Esophagus muscularis mucosa (tissue), 4 donors: ENCODE measurements around the gene ZSWIM1.

ENCODE experiments used
- EP300 ChIP-seq: sonication (generic); formaldehyde crosslinking; IDR thresholded peaks from one replicate; pipeline ENCODE4 v1.6.1; 2017; ENCODE audit warnings: antibody characterized with exemption
- POLR2A ChIP-seq: fragments of 450-650 bp; IDR thresholded peaks from one replicate; pipeline ENCODE4 v1.6.1; 2017; ENCODE audit warnings: antibody characterized with exemption, moderate library complexity, mild to moderate bottlenecking, low read depth
- POLR2AphosphoS5 ChIP-seq, 2 donors: sonication (generic); formaldehyde crosslinking; IDR thresholded peaks; one replicate each; pipeline ENCODE4 v1.6.1; 2017; ENCODE audit warnings: antibody characterized with exemption in 2 of 2
- TF ChIP-seq, protein P1 (sequence below), 3 experiments: fragments of 200-600 bp in 2 of 3; fragments of 450-650 bp in 1 of 3; sonication (generic) in 2 of 3; IDR thresholded peaks; one replicate each; pipeline ENCODE4 v1.5.1; 2017 to 2019; ENCODE audit warnings: antibody characterized with exemption in 3 of 3, mild to moderate bottlenecking in 2 of 3, moderate library complexity in 1 of 3

DNA sequence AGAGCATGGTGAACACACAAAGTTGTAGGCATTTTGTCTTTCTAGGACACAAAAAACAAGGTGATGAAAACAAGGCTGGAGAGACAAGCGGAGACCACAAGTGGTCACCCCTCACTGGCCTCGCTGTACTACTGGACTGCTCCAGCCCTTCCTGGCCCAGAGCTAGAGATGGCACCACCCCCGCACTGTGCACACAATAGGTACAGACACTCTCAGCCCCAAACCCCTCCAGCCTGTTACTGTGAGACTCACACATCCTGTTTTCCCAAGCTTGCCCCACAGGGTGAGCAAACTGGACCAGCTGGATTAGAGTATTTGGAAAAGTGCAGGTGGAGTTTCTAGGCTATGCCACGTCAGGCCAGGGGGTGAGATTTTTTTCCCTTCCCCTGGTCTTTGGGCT lies 8.4 kb upstream of the ZSWIM1 start:
- no peak for TF ChIP-seq POLR2A
- no peak for TF ChIP-seq POLR2AphosphoS5 (IDR thresholded peaks at IDR 0.05)
- TF ChIP-seq, protein P1, sequence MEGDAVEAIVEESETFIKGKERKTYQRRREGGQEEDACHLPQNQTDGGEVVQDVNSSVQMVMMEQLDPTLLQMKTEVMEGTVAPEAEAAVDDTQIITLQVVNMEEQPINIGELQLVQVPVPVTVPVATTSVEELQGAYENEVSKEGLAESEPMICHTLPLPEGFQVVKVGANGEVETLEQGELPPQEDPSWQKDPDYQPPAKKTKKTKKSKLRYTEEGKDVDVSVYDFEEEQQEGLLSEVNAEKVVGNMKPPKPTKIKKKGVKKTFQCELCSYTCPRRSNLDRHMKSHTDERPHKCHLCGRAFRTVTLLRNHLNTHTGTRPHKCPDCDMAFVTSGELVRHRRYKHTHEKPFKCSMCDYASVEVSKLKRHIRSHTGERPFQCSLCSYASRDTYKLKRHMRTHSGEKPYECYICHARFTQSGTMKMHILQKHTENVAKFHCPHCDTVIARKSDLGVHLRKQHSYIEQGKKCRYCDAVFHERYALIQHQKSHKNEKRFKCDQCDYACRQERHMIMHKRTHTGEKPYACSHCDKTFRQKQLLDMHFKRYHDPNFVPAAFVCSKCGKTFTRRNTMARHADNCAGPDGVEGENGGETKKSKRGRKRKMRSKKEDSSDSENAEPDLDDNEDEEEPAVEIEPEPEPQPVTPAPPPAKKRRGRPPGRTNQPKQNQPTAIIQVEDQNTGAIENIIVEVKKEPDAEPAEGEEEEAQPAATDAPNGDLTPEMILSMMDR (IDR thresholded peaks at IDR 0.05), result no peak
- no peak for TF ChIP-seq EP300
